Ovary (tissue), 3 donors: Measurements from ENCODE around the gene TSC2.
"Not testable (repeated sequence)": the region's sequence is repeated elsewhere in the genome, so short reads cannot be mapped to it uniquely, and the experiment has no call there.

Experiments used
- EP300 ChIP-seq: sonication (generic); formaldehyde crosslinking; IDR thresholded peaks from one replicate; pipeline ENCODE4 v1.6.1; 2017; ENCODE audit warnings: antibody characterized with exemption
- POLR2A ChIP-seq: fragments of 450-650 bp; IDR thresholded peaks from one replicate; pipeline ENCODE4 v1.6.1; 2017; ENCODE audit warnings: antibody characterized with exemption, mild to moderate bottlenecking, moderate library complexity
- TF ChIP-seq, protein P1 (sequence below), 3 donors: fragments of 450-650 bp in 2 of 3; fragments of 200-600 bp in 1 of 3; IDR thresholded peaks; one replicate each; pipeline versions ENCODE4 v1.5.1 to v1.8.0; 2016 to 2022; ENCODE audit warnings: antibody characterized with exemption in 3 of 3, mild to moderate bottlenecking in 1 of 3
- donor health status: DM: no; HTN: no; CAD: no.

DNA sequence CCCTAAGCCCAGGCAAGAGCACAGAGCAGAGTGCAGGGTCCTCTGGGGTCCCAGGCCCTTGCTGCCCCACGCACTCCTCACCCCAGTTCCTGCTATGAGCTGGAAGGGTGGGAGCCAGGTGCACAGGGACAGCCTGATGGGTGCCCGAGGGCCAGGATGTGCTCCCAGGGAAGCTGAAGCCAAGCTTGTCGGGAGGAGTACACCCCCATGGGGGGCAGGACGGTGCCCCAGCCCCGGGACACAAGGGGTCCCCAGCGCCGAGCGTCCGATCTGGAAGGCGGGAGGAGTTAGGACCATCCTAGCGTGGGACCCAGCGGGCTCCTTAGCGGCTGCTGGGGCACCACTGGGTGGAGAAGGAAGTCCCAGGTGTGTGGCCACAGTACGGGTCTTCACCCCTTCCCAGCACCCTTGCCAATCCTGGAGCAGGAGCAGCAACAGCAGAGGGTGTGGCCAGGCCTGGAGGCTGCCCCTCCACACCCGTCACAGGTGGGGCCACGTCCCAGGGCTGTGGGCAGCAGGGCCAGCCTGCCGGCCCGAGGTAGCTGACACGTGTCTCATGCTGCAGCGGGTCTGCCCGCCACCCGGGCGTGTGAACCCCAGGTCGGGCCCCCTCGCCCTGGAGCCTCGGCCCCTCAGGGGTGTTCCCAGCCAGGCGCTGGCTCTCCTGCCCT, 76.1 kb downstream of the TSC2 start:
- not testable (repeated sequence) for TF ChIP-seq POLR2A, EP300
- TF ChIP-seq, protein P1, sequence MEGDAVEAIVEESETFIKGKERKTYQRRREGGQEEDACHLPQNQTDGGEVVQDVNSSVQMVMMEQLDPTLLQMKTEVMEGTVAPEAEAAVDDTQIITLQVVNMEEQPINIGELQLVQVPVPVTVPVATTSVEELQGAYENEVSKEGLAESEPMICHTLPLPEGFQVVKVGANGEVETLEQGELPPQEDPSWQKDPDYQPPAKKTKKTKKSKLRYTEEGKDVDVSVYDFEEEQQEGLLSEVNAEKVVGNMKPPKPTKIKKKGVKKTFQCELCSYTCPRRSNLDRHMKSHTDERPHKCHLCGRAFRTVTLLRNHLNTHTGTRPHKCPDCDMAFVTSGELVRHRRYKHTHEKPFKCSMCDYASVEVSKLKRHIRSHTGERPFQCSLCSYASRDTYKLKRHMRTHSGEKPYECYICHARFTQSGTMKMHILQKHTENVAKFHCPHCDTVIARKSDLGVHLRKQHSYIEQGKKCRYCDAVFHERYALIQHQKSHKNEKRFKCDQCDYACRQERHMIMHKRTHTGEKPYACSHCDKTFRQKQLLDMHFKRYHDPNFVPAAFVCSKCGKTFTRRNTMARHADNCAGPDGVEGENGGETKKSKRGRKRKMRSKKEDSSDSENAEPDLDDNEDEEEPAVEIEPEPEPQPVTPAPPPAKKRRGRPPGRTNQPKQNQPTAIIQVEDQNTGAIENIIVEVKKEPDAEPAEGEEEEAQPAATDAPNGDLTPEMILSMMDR (IDR thresholded peaks at IDR 0.05), result not testable (repeated sequence)
